Raji (cell line): ENCODE results near the gene AGXT2.

Experiments used
- POLR2A ChIP-seq: IDR thresholded peaks from 2 replicates; pipeline ENCODE4 v1.6.1; 2011; ENCODE audit warnings: low read depth, low read length, control low read depth; ENCODE audit not compliant: insufficient read depth

Gene AGXT2

DNA sequence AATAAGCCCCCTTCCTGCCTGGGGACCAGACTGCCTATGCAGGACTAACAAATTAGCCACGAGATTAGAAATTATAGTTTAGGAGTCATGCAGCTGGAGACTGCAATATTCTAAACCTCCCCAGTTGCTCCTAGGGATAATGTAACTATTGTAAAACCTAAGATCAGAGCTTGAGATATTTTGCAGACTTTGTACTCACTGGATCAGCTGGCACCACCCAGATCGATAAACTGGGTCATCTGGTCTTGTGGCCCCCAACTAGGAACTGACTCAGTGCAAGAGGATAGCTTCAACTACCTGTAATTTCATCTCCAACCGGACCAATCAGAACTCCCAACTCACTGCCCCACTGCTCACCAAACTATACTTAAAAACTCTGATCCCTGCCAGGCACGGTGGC is 80.2 kb downstream of the AGXT2 start:
- TF ChIP-seq POLR2A = no peak

GRCh38 chr5:34959323-34959722 is 88.4 kb downstream of the AGXT2 start:
- TF ChIP-seq POLR2A = no peak

DNA sequence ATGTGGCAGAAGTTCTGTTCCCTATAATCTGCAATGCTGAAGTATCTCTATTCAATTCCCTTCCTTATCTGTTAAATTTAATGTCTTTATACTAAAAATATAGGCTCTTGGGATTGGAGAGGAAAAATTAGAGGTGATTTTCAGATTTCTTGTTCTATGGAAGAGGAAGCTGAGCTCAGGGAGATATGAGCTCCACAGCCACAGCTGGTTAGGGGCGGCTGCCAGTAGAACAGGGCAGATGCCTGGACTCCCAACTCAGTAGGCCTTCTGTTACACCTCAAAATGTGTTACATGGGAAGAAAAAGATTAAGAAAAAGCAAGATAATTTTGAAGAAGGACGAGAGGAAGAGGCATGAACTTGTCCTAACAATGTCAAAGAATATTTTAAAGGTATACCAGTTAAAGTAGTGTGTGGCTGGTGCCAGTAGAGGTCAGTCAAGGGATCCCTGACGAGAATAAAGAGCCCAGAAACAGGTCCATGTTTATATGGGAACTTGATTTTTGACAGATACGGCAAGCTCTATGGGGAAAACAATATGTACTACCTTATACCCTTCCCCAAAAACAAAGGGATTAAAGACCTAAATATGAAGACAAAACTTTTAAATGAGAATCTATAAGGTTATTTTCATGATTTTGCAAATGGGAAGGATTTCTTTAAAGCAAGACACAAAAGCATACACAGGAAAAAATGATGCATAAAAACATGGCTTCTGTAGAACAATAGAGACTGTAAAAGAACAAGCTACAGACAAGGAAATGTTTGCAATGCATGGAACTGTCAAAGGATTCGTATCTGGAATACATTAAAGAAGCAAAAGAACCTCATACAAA is 89.7 kb downstream of the AGXT2 start:
- TF ChIP-seq POLR2A = no peak

GRCh38 chr5:34957321-34957720 is 90.4 kb downstream of the AGXT2 start:
- TF ChIP-seq POLR2A = no peak
